ENCODE measurements around the gene IGFBP7.

GRCh38 chr4:57127361-57127760 is 17.2 kb upstream of the IGFBP7 start:
- no peak for TF ChIP-seq CTCF (IDR thresholded peaks at IDR 0.05; ENCODE audit: low read depth, low read length, poor library complexity, severe bottlenecking)
- no peak for TF ChIP-seq EZH2phosphoT487 (IDR thresholded peaks at IDR 0.05; ENCODE audit: borderline replicate concordance, low read length)

Data from DOHH2 (cell line).